HepG2 (cell line): Measurements from ENCODE around the gene RAB6A. TPM values are rescaled to one million over a fixed set of nuclear protein-coding genes. Genes with fewer than 3 reads are reported as not detected.

Experiments
- FOXA3 ChIP-seq: IDR thresholded peaks from 2 replicates; pipeline ENCODE4 v1.6.1; 2016; ENCODE audit warnings: missing genetic modification reagents, missing compliant biosample characterization
- GTF2F1 ChIP-seq: fragments of 150-350 bp; IDR thresholded peaks from 2 replicates; pipeline ENCODE4 v1.6.1; 2014; ENCODE audit warnings: low read length
- MEIS1 ChIP-seq: sonication (generic); formaldehyde crosslinking; IDR thresholded peaks from 2 replicates; pipeline ENCODE4 v1.9.0; 2021; ENCODE audit warnings: mild to moderate bottlenecking, missing genetic modification reagents, moderate library complexity, borderline replicate concordance
- PBX3 ChIP-seq: sonication (generic); formaldehyde crosslinking; IDR thresholded peaks from 2 replicates; pipeline ENCODE4 v1.8.1; 2023; ENCODE audit warnings: missing genetic modification reagents, inconsistent platforms, borderline replicate concordance
- SOX6 ChIP-seq, 2 experiments: fragments of 450-650 bp in 1 of 2; sonication (generic) in 1 of 2; formaldehyde crosslinking in 1 of 2; IDR thresholded peaks; 2 replicates each; pipeline versions ENCODE4 v1.4.0 to v1.6.1; 2017 to 2020; ENCODE audit warnings: antibody characterized with exemption in 1 of 2, mild to moderate bottlenecking in 1 of 2, missing genetic modification reagents in 1 of 2
- WIZ ChIP-seq: sonication (generic); formaldehyde crosslinking; IDR thresholded peaks from 2 replicates; pipeline ENCODE4 v1.5.1; 2020; ENCODE audit warnings: mild to moderate bottlenecking, missing genetic modification reagents
- ZBTB33 ChIP-seq: sonication (generic); formaldehyde crosslinking; IDR thresholded peaks from 2 replicates; pipeline ENCODE4 v1.4.0; 2020; ENCODE audit warnings: missing genetic modification reagents
- ZBTB40 ChIP-seq, 2 experiments: fragments of 450-650 bp in 1 of 2; sonication (generic) in 1 of 2; formaldehyde crosslinking in 1 of 2; IDR thresholded peaks; 2 replicates each; pipeline versions ENCODE4 v1.6.1 to v1.8.0; 2016 to 2022; ENCODE audit warnings: antibody characterized with exemption in 1 of 2, mild to moderate bottlenecking in 1 of 2, missing genetic modification reagents in 1 of 2
- ZNF672 ChIP-seq: sonication (generic); formaldehyde crosslinking; IDR thresholded peaks from 2 replicates; pipeline ENCODE4 v1.8.1; 2022; ENCODE audit warnings: missing genetic modification reagents
- polyA plus RNA-seq, 8 experiments: library from polyadenylated mRNA; depleted of rRNA in 3 of 8; stranded (reverse) in 7 of 8; unstranded in 1 of 8; fragments of >200 nt; fragmentation: Illumina TruSeq in 4 of 8; extraction: Trizol in 4 of 8; gene quantifications; 2 replicates each; pipeline versions ENCODE4 v1.2.1 to v1.2.3, GENCODE V29; 2011 to 2016; ENCODE audit warnings: low read depth in 4 of 8, missing spikeins in 1 of 8, mixed read lengths in 1 of 8; ENCODE audit not compliant: insufficient read depth in 1 of 8
- total RNA-seq, 5 experiments: library from RNA; depleted of rRNA; stranded (reverse); fragments of >200 nt; fragmentation: Illumina TruSeq; extraction: Trizol; gene quantifications; 2 replicates each; pipeline ENCODE4 v1.2.3, GENCODE V29; 2016; ENCODE audit warnings: low read depth in 1 of 5
- TF ChIP-seq, protein P1 (sequence below): sonication (generic); formaldehyde crosslinking; IDR thresholded peaks from 2 replicates; pipeline ENCODE4 v1.5.1; 2020; ENCODE audit warnings: missing genetic modification reagents, mild to moderate bottlenecking, borderline replicate concordance

The RAB6A gene
- total and polyA plus RNA-seq, 2 of the 13 experiments (the other 11 are each of a cell fraction or from before 2014, with no cell fraction given) = 74.3 to 121 TPM

GRCh38 chr11:73787643-73788558 is 27.0 kb upstream of the RAB6A start, which contains the start of gene MRPL48 (continued):
- TF ChIP-seq ZBTB40 (IDR thresholded peaks at IDR 0.05) = peak; percentile 62
- TF ChIP-seq ZBTB40 (CRISPR knock-in tag; IDR thresholded peaks at IDR 0.05) = peak; percentile 89
- TF ChIP-seq ZNF672 (CRISPR knock-in tag) = no peak
- peak; percentile 21; the same call in 1 of the 2 replicates for TF ChIP-seq FOXA3 (CRISPR knock-in tag)
- TF ChIP-seq MEIS1 = peak; percentile 67; the same call in 1 of the 2 replicates
- TF ChIP-seq ZBTB33 (CRISPR knock-in tag) = no peak
- TF ChIP-seq GTF2F1 = 0 out of 2 replicates have a peak, but pooled peaks have one; percentile 30
- TF ChIP-seq PBX3 (CRISPR knock-in tag) = no peak
- no peak for TF ChIP-seq SOX6 (IDR thresholded peaks at IDR 0.05)
- TF ChIP-seq SOX6 (CRISPR knock-in tag; IDR thresholded peaks at IDR 0.05) = peak; percentile 72
- no peak; the same call in 1 of the 2 replicates for TF ChIP-seq WIZ (CRISPR knock-in tag)
- TF ChIP-seq, protein P1, sequence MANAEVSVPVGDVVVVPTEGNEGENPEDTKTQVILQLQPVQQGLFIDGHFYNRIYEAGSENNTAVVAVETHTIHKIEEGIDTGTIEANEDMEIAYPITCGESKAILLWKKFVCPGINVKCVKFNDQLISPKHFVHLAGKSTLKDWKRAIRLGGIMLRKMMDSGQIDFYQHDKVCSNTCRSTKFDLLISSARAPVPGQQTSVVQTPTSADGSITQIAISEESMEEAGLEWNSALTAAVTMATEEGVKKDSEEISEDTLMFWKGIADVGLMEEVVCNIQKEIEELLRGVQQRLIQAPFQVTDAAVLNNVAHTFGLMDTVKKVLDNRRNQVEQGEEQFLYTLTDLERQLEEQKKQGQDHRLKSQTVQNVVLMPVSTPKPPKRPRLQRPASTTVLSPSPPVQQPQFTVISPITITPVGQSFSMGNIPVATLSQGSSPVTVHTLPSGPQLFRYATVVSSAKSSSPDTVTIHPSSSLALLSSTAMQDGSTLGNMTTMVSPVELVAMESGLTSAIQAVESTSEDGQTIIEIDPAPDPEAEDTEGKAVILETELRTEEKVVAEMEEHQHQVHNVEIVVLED (CRISPR knock-in tag) = peak; percentile 86
